Heart left ventricle (tissue), 13 donors: ENCODE data around the gene PLCB1.

ENCODE experiments used
- POLR2A ChIP-seq, 2 donors: fragments of 450-650 bp; IDR thresholded peaks; one replicate each; pipeline ENCODE4 v1.6.1; 2017; ENCODE audit warnings: antibody characterized with exemption in 2 of 2, mild to moderate bottlenecking in 2 of 2, moderate library complexity in 2 of 2
- TF ChIP-seq, protein P1 (sequence below), 12 donors: fragments of 200-600 bp; sonication (generic) in 4 of 12; IDR thresholded peaks; one replicate each; pipeline versions ENCODE4 v1.5.0 to v1.8.0; 2018 to 2022; ENCODE audit warnings: antibody characterized with exemption in 12 of 12, mild to moderate bottlenecking in 5 of 12
- donor health status: ischemic (EF 13 %, LVEDD 7.1; RV severe dilation, severe dysfunction).
- donor health status: DM: no; HTN: yes; CAD: no.
- donor health status: DM: no; HTN: no; CAD: no.
- donor health status: ischemic (EF 25% LVEDD 6.9; RV normal size, moderate dysfunction).
- donor health status: ischemic (EF 25% LVEDD 5.7; RV mildly dilated, moderate dysfunction).
- donor health status: ischemic (EF 35%, LVEDD 5.7; RV mildly dilated, moderate dysfunction).
- donor health status: nonischemic (EF 11% LVEDD 7.7; RV severe dilation, severe dysfunction).
- donor health status: DM: yes; HTN: yes; CAD: no.
- donor health status: PGD.
- donor health status: ischemic (EF 29% LVEDD 5.4; RV normal size, mild dysfunction).
- donor health status: nonischemic (EF 23%, LVEDD 6.1; RV moderate dilation, normal function).

DNA sequence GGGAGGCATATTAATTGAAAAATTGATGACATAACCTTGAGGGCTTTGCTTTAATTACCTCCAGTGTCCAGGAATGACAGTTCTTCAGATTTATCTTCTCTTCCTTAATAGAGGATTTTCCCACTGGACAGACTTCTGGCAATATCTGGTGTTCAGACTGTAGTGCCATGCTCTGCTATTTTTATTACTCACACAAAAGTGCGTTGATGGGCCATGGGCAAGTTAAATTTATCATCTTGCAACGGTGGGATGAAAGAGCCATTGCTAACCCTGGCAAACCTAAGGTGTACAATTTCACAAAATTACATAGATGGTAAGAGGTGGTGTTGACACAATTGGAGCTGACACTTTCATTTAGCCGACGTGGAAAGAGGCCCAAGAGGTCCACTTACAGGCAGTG is 683.1 kb downstream of the PLCB1 start:
- TF ChIP-seq, protein P1, sequence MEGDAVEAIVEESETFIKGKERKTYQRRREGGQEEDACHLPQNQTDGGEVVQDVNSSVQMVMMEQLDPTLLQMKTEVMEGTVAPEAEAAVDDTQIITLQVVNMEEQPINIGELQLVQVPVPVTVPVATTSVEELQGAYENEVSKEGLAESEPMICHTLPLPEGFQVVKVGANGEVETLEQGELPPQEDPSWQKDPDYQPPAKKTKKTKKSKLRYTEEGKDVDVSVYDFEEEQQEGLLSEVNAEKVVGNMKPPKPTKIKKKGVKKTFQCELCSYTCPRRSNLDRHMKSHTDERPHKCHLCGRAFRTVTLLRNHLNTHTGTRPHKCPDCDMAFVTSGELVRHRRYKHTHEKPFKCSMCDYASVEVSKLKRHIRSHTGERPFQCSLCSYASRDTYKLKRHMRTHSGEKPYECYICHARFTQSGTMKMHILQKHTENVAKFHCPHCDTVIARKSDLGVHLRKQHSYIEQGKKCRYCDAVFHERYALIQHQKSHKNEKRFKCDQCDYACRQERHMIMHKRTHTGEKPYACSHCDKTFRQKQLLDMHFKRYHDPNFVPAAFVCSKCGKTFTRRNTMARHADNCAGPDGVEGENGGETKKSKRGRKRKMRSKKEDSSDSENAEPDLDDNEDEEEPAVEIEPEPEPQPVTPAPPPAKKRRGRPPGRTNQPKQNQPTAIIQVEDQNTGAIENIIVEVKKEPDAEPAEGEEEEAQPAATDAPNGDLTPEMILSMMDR (IDR thresholded peaks at IDR 0.05) = no peak
- TF ChIP-seq POLR2A (IDR thresholded peaks at IDR 0.05) = no peak
